ENCODE measurements around the gene DTYMK. TPM values are rescaled to one million over a fixed set of nuclear protein-coding genes. Genes with fewer than 3 reads are reported as not detected.

DTYMK gene
- total and polyA plus RNA-seq, 2 of the 4 experiments (the other 2 are of a cell fraction) = 31.7 to 50.1 TPM

- no peak overlapping the region for H2AK5ac ChIP-seq (ENCODE audit: low read depth, low read length)
- H2BK120ac ChIP-seq (ENCODE audit: low read depth, low read length) = no peak overlapping the region
- H3K4ac ChIP-seq (ENCODE audit: low read depth, low read length) = no peak overlapping the region
- no peak overlapping the region for H2BK5ac ChIP-seq (ENCODE audit: low read depth, low read length, poor library complexity, severe bottlenecking)
- no peak overlapping the region for H3K23ac ChIP-seq (ENCODE audit: low read depth, low read length)
- no peaks in the 10 kb centered on the region; a peak in 1 of 4 replicates for H3K79me1 ChIP-seq (ENCODE audit: low read depth in 1 of 2, low read length in 2 of 2)
- TF ChIP-seq CEBPB (IDR thresholded peaks at IDR 0.05; ENCODE audit: low read depth, low read length) = peak; percentile 54; the same call in 1 of the 2 replicates
- TF ChIP-seq MAZ (IDR thresholded peaks at IDR 0.05; ENCODE audit: borderline replicate concordance, low read depth, low read length) = no peak
- no peaks in the 10 kb centered on the region for H3K27me3 ChIP-seq (ENCODE audit: control insufficient read depth, insufficient read depth, low read length)
- H3K14ac ChIP-seq (replicated peaks; ENCODE audit: low read depth, low read length) = no peak overlapping the region
- no peak overlapping the region for H2BK20ac ChIP-seq (ENCODE audit: low read depth, low read length)
- intact Hi-C loops (cut with micrococcal nuclease) (no loop called here), in situ Hi-C loops (cut with MboI; ENCODE audit: low sequenced_read_pairs) (no loop called here), dilution Hi-C loops (cut with HindIII; ENCODE audit: low sequenced_read_pairs, unreplicated experiment) (no loop called here)
- no peak overlapping the region for H3K4me3 ChIP-seq (ENCODE audit: insufficient read depth, low read depth, low read length)
- ATAC-seq (ENCODE audit: low read depth) (no peak), DNase-seq (no peak)
- no peak overlapping the region for H2BK15ac ChIP-seq (ENCODE audit: low read depth, low read length)
- no peaks in the 10 kb centered on the region for H3K4me1 ChIP-seq (ENCODE audit: control insufficient read depth, insufficient read depth, low read length)
- H3K36me3 ChIP-seq (ENCODE audit: control insufficient read depth, insufficient read depth, low read length) = peaks cover 33% of the 10 kb centered on the region
- POLR2A ChIA-PET (ENCODE audit: unreplicated experiment) = no interaction called here
- H4K5ac ChIP-seq (ENCODE audit: low read depth, low read length) = no peak overlapping the region
- H4K91ac ChIP-seq (ENCODE audit: insufficient read depth, low read depth, low read length) = no peak overlapping the region
- H2AFZ ChIP-seq (replicated peaks; ENCODE audit: low read length, poor library complexity) = no peak overlapping the region
- H2AK9ac ChIP-seq (replicated peaks; ENCODE audit: low read depth, low read length, poor library complexity) = peak overlapping the region; percentile 50
- H3K18ac ChIP-seq (ENCODE audit: low read depth, low read length) = no peak overlapping the region
- CTCF ChIA-PET = no interaction called here
- H3K4me2 ChIP-seq (ENCODE audit: low read depth, low read length) = no peak overlapping the region
- no peak overlapping the region for H4K8ac ChIP-seq (ENCODE audit: low read depth in 2 of 2, low read length in 2 of 2)
- H3K9me3 ChIP-seq (ENCODE audit: control insufficient read depth, insufficient read depth, low read length) = peaks cover 7% of the 10 kb centered on the region; the same call in 1 of the 2 replicates
- H4K20me1 ChIP-seq (ENCODE audit: insufficient read depth, low read length) = no peaks in the 10 kb centered on the region; the same call in 1 of the 2 replicates
- whole genome bisulfite sequencing, 2 experiments (ENCODE audit: extremely low coverage in 2 of 2, insufficient read length in 1 of 2) = 98% methylated on average over 33 of the region's 76 CpGs; no CpG with 5 or more reads in 1 of the 2 experiments
- H3K27ac ChIP-seq (ENCODE audit: insufficient read depth, low read length) = no peak overlapping the region
- no peak overlapping the region for H3K56ac ChIP-seq (ENCODE audit: extremely low read depth, insufficient read depth, low read length)
- BruUV-seq (replicated peaks) = no TSS peak
- H3K9me1 ChIP-seq (ENCODE audit: insufficient read depth, low read length) = no peaks in the 10 kb centered on the region
- no peak overlapping the region for H3K9ac ChIP-seq (ENCODE audit: low read depth, low read length)
Observed at GRCh38 chr2:241724975-241725870, 38.6 kb upstream of the DTYMK start.
